ENCODE measurements around the gene MB21D2.

MB21D2 gene

GRCh38 chr3:192835818-192836815 is 81.5 kb downstream of the MB21D2 start:
- no peak for DNase-seq

- no peak for DNase-seq
Measured at GRCh38 chr3:192834428-192834827, 83.2 kb downstream of the MB21D2 start.

- DNase-seq = no peak
Measured at GRCh38 chr3:192833177-192833890, 84.3 kb downstream of the MB21D2 start.

GRCh38 chr3:192831801-192832347 is 85.8 kb downstream of the MB21D2 start:
- no peak for DNase-seq

- no peak for DNase-seq
Measured at GRCh38 chr3:192831111-192831644, 86.5 kb downstream of the MB21D2 start.

GRCh38 chr3:192830291-192831110 is 87.2 kb downstream of the MB21D2 start:
- DNase-seq = no peak

GRCh38 chr3:192827863-192828594 is 89.6 kb downstream of the MB21D2 start:
- no peak for DNase-seq

- DNase-seq = no peak
Measured at GRCh38 chr3:192827208-192827607, 90.4 kb downstream of the MB21D2 start.

GRCh38 chr3:192826214-192827006 is 91.2 kb downstream of the MB21D2 start:
- no peak for DNase-seq

- DNase-seq = no peak
Measured at GRCh38 chr3:192825657-192826200, 91.9 kb downstream of the MB21D2 start.

GRCh38 chr3:192825216-192825615 is 92.4 kb downstream of the MB21D2 start:
- no peak for DNase-seq

GRCh38 chr3:192824313-192824712 is 93.3 kb downstream of the MB21D2 start:
- DNase-seq = no peak

- DNase-seq = no peak
Measured at GRCh38 chr3:192821161-192821560, 96.5 kb downstream of the MB21D2 start.

- DNase-seq = no peak
Measured at GRCh38 chr3:192820161-192820560, 97.5 kb downstream of the MB21D2 start.

GRCh38 chr3:192819001-192819569 is 98.6 kb downstream of the MB21D2 start:
- no peak for DNase-seq

- DNase-seq = no peak
Measured at GRCh38 chr3:192818126-192818525, 99.5 kb downstream of the MB21D2 start.

- no peak for DNase-seq
Measured at GRCh38 chr3:192817506-192817905, 100.2 kb downstream of the MB21D2 start.

- DNase-seq = no peak
Measured at GRCh38 chr3:192817053-192817452, 100.6 kb downstream of the MB21D2 start.

GRCh38 chr3:192816351-192816750 is 101.3 kb downstream of the MB21D2 start:
- DNase-seq = peak in 2 of 51 donors; percentile 12 to 39
